ENCODE measurements around the gene PPFIBP1.

- TF ChIP-seq CTCF (IDR thresholded peaks at IDR 0.05): no peak
- TF ChIP-seq ZFX (IDR thresholded peaks at IDR 0.05; ENCODE audit: borderline replicate concordance): no peak
Observed at GRCh38 chr12:27666510-27666909, 142.5 kb downstream of the PPFIBP1 start.

All from 22Rv1 (cell line).